Measurements from ENCODE around the gene TBX10. TPM values are rescaled to one million over a fixed set of nuclear protein-coding genes. Genes with fewer than 3 reads are reported as not detected.

Gene TBX10
- total RNA-seq, 1 donor from 2014 or later = not detected

- no peak overlapping the region for H3K4me3 Mint-ChIP-seq (ENCODE audit: unreplicated experiment)
- H3K36me3 Mint-ChIP-seq (ENCODE audit: low read depth, unreplicated experiment) = no peaks in the 10 kb centered on the region
- Histone ChIP-seq H3K4me1 (ENCODE audit: insufficient read depth, low read length) (no peaks in the 10 kb centered on the region), H3K79me2 (ENCODE audit: insufficient read depth, low read length) (no peaks in the 10 kb centered on the region), H2AFZ (ENCODE audit: low read depth, low read length) (no peak overlapping the region), H3K27ac (ENCODE audit: low read depth, low read length) (no peak overlapping the region), H4K20me1 (ENCODE audit: insufficient read depth, low read length) (peaks cover 3% of the 10 kb centered on the region), H3K27me3 (ENCODE audit: insufficient read depth, low read length) (peaks cover 2% of the 10 kb centered on the region), H3K4me2 (ENCODE audit: low read length) (no peak overlapping the region), H3K9ac (ENCODE audit: low read length) (no peak overlapping the region), H3K36me3 (ENCODE audit: insufficient read depth, low read length) (no peaks in the 10 kb centered on the region), H3K9me3 (ENCODE audit: insufficient read depth, low read depth, low read length) (no peaks in the 10 kb centered on the region), H3K4me3 (ENCODE audit: insufficient read depth, low read depth, low read length) (no peak overlapping the region)
- FAIRE-seq (no peak), DNase-seq (ENCODE audit: low read depth) (no peak)
- no peaks in the 10 kb centered on the region for H3K4me1 Mint-ChIP-seq (ENCODE audit: low read depth, unreplicated experiment)
- H3K27ac Mint-ChIP-seq (ENCODE audit: unreplicated experiment) = no peak overlapping the region
- no peaks in the 10 kb centered on the region for H3K9me3 Mint-ChIP-seq (ENCODE audit: unreplicated experiment)
- peaks cover 23% of the 10 kb centered on the region for H3K27me3 Mint-ChIP-seq (ENCODE audit: low read depth, unreplicated experiment)
- no peak for TF ChIP-seq CTCF (IDR thresholded peaks at IDR 0.05; ENCODE audit: insufficient read depth, low read depth, low read length)
- TF ChIP-seq EZH2 (IDR thresholded peaks at IDR 0.05; ENCODE audit: insufficient read depth, low read length) = no peak
Observed at GRCh38 chr11:67665541-67666302, 26.2 kb upstream of the TBX10 start.

- Mint-ChIP-seq H3K27me3 (ENCODE audit: low read depth, unreplicated experiment) (peaks cover 23% of the 10 kb centered on the region), H3K36me3 (ENCODE audit: low read depth, unreplicated experiment) (no peaks in the 10 kb centered on the region), H3K9me3 (ENCODE audit: unreplicated experiment) (no peaks in the 10 kb centered on the region), H3K4me3 (ENCODE audit: unreplicated experiment) (no peak overlapping the region), H3K27ac (ENCODE audit: unreplicated experiment) (no peak overlapping the region), H3K4me1 (ENCODE audit: low read depth, unreplicated experiment) (no peaks in the 10 kb centered on the region)
- Histone ChIP-seq H3K4me3 (ENCODE audit: insufficient read depth, low read depth, low read length) (no peak overlapping the region), H3K4me2 (ENCODE audit: low read length) (no peak overlapping the region), H3K9ac (ENCODE audit: low read length) (no peak overlapping the region), H3K9me3 (ENCODE audit: insufficient read depth, low read depth, low read length) (no peaks in the 10 kb centered on the region), H3K36me3 (ENCODE audit: insufficient read depth, low read length) (no peaks in the 10 kb centered on the region), H2AFZ (ENCODE audit: low read depth, low read length) (no peak overlapping the region), H3K79me2 (ENCODE audit: insufficient read depth, low read length) (no peaks in the 10 kb centered on the region), H3K4me1 (ENCODE audit: insufficient read depth, low read length) (no peaks in the 10 kb centered on the region), H4K20me1 (ENCODE audit: insufficient read depth, low read length) (peaks cover 3% of the 10 kb centered on the region), H3K27ac (ENCODE audit: low read depth, low read length) (no peak overlapping the region), H3K27me3 (ENCODE audit: insufficient read depth, low read length) (peaks cover 2% of the 10 kb centered on the region)
- no peak for TF ChIP-seq EZH2 (IDR thresholded peaks at IDR 0.05; ENCODE audit: insufficient read depth, low read length)
- DNase-seq (ENCODE audit: low read depth) = no peak
- no peak for FAIRE-seq
Observed at GRCh38 chr11:67664696-67665540, 25.4 kb upstream of the TBX10 start.

GRCh38 chr11:67664213-67664585 lies 24.6 kb upstream of the TBX10 start:
- no peaks in the 10 kb centered on the region for H3K79me2 ChIP-seq (ENCODE audit: insufficient read depth, low read length)
- H3K4me3 ChIP-seq (ENCODE audit: insufficient read depth, low read depth, low read length) = no peak overlapping the region
- no peak overlapping the region for H2AFZ ChIP-seq (ENCODE audit: low read depth, low read length)
- H3K27ac ChIP-seq (ENCODE audit: low read depth, low read length) = no peak overlapping the region
- no peaks in the 10 kb centered on the region for H3K36me3 Mint-ChIP-seq (ENCODE audit: low read depth, unreplicated experiment)
- no peak overlapping the region for H3K4me2 ChIP-seq (ENCODE audit: low read length)
- peaks cover 2% of the 10 kb centered on the region for H4K20me1 ChIP-seq (ENCODE audit: insufficient read depth, low read length)
- FAIRE-seq (no peak), DNase-seq (ENCODE audit: low read depth) (no peak)
- H3K27me3 ChIP-seq (ENCODE audit: insufficient read depth, low read length) = peaks cover 2% of the 10 kb centered on the region
- TF ChIP-seq EZH2 (IDR thresholded peaks at IDR 0.05; ENCODE audit: insufficient read depth, low read length) (no peak), CTCF (IDR thresholded peaks at IDR 0.05; ENCODE audit: insufficient read depth, low read depth, low read length) (no peak)
- no peaks in the 10 kb centered on the region for H3K36me3 ChIP-seq (ENCODE audit: insufficient read depth, low read length)
- no peak overlapping the region for H3K4me3 Mint-ChIP-seq (ENCODE audit: unreplicated experiment)
- no peaks in the 10 kb centered on the region for H3K9me3 Mint-ChIP-seq (ENCODE audit: unreplicated experiment)
- H3K4me1 ChIP-seq (ENCODE audit: insufficient read depth, low read length) = no peaks in the 10 kb centered on the region
- H3K27me3 Mint-ChIP-seq (ENCODE audit: low read depth, unreplicated experiment) = peaks cover 23% of the 10 kb centered on the region
- H3K4me1 Mint-ChIP-seq (ENCODE audit: low read depth, unreplicated experiment) = no peaks in the 10 kb centered on the region
- no peaks in the 10 kb centered on the region for H3K9me3 ChIP-seq (ENCODE audit: insufficient read depth, low read depth, low read length)
- no peak overlapping the region for H3K9ac ChIP-seq (ENCODE audit: low read length)
- no peak overlapping the region for H3K27ac Mint-ChIP-seq (ENCODE audit: unreplicated experiment)
